HG03575 (cell line): ENCODE measurements around the gene NTNG1.
A peak's percentile ranks its signal among the peaks of the same experiment; 100 is the strongest.

Source experiments
- ATAC-seq: cut with Tn5 transposase; IDR thresholded peaks from one replicate; pipeline ENCODE4 v1.9.1; 2021; ENCODE audit not compliant: unreplicated experiment, insufficient number of reproducible peaks, low FRiP score; ENCODE audit errors: extremely low read depth

The NTNG1 gene

DNA sequence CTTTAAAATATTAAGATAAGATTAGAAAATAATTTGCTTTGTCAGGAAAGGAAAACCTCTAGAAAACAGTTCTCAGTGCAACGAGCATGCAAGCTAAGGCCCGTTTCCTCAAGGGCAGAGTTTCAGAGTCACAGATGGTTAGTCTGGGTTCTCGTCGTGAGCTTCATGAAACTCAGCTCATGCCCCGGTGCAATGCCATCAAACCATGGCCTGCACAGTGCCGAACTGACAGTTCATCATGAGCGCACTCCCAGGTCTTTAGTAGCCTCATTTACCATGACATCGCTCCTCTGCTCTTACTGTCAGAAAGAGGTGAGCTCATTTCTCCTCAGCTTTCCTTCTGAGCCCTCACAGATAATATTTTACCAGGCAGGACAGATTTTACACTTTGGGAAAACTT lies 319.2 kb downstream of the NTNG1 start:
- ATAC-seq, result no peak

GRCh38 chr1:107464827-107465226 lies 324.0 kb downstream of the NTNG1 start:
- ATAC-seq, result no peak

GRCh38 chr1:107467286-107467685 lies 326.4 kb downstream of the NTNG1 start:
- no peak for ATAC-seq

GRCh38 chr1:107467811-107468210 lies 327.0 kb downstream of the NTNG1 start:
- ATAC-seq, result no peak

DNA sequence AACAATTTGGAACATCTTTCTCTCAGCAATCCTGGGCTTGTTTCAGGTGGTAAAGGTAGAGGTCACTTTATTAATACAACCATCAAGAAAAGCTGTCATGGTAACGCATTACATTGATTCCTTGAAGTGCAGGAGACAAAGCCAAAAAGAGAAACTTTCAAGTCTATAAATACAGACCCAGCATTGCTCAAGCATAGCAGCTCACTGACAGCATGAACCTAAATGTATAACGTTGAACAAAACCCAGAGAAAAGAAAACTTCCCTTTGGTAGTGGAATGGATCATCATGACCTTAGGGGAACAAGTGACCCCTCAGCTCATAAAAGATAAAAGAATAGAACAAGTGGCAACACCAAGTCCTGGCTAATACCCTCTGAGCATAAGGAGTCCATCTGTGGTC lies 332.2 kb downstream of the NTNG1 start:
- peak; percentile 36 for ATAC-seq

- peak; percentile 73 for ATAC-seq
These were observed 334.2 kb downstream of the NTNG1 start for GRCh38 chr1:107474877-107475612.

DNA sequence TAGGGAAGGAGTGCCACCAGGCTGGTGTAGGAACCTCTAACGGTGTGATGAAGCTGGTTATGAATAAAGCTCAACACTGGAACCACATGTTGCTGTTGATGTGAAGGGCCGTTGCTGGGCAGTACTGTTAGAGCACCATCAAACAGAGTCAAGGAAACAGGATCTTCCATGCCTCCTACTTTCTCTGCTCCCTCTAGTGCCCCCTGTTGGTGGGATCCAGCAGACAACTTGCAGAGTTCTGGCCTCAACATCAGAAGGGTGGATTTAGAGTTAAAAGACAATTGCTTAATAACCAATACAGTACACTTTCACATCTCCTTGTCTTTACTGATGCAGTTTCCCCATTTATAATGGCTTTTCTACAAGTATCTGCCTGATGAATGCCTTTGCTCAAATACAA lies 336.4 kb downstream of the NTNG1 start:
- ATAC-seq, result no peak

GRCh38 chr1:107479865-107480350 lies 339.1 kb downstream of the NTNG1 start:
- ATAC-seq, result no peak

GRCh38 chr1:107480548-107481415 lies 339.9 kb downstream of the NTNG1 start:
- no peak for ATAC-seq

DNA sequence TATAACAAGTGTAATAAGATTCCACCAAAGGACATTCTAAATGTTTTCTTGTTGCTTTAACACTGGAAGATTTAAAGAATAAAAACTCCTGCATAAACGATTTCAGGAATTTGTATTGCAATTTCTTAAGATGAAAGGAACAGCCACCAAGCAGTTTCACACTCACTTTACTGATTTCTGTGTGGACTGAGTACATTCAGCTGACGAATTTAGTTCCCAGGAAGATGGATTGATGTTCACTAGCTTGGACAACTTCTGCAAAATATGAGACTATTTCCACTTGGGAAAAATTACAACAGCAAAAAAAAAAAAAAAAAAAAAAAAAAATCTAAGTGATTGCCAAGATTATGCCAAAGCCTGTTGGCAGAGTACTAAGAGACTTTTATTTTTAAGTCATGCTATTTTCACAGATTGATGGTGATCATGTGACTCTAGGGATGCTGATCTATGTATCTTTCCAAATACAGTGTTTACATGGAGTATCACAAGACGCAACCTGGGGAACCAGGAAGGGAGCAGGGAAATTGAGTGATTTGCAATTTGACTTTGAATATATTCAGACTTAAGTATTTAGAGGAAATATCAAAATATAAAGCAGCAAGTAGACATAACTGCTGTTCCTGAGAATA lies 341.0 kb downstream of the NTNG1 start:
- no peak for ATAC-seq

DNA sequence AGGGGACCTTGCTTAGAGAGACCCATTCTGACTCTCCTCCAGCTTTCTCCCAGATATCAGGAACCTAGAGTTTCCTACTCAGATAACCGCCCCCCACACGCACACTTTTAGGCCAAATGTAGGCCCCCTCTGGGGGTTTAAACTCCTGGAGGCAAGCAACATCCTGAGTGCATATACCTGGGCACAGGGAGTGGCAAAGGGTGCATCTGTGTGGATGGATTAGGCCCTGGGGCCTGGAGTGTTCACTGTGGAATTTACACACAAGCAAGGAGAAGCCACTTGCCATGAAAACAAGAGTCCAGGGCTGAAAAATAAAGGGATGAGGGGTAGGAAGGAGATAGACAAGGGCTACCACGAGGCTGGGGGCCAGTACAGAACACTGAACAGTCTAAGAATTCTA lies 343.1 kb downstream of the NTNG1 start:
- no peak for ATAC-seq

DNA sequence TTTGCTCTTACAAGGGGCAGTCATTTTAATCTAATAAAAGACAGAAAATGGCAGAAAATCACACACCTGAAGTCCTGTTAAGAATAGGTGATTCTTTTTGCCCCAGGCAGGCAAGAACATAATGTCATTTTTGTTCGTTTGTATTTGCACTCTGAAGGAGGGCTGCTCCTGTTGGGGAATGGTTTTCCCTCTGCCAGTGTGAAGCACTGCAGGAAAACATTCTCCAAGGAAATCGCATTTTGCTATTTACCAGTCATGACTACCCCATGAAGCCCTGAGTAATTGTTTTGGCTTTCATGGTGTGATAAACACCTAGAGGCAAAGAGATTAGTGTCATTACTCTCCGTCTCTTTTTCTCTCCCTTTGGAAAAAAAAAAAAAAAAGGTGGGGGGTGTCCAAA lies 345.5 kb downstream of the NTNG1 start:
- no peak for ATAC-seq

DNA sequence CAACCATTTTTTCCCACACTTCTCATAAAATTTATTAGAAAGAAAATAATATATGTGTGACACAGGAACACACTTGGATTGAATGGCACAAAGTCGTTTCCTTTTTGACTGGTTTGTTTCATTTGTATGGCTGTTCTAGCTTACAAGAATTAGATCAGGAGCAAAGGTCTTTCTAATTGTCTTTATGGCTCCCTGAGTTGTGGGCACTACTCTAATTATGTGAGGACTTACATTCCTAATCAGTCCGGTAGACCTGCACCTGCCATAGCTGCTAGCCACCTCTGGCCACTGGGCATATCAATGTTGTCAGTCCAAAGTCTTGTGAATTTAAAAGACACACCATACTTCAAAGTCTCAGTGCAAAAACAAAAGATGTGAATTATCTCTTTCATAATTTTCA lies 346.7 kb downstream of the NTNG1 start:
- ATAC-seq, result no peak

GRCh38 chr1:107491582-107491981 lies 350.7 kb downstream of the NTNG1 start:
- no peak for ATAC-seq

DNA sequence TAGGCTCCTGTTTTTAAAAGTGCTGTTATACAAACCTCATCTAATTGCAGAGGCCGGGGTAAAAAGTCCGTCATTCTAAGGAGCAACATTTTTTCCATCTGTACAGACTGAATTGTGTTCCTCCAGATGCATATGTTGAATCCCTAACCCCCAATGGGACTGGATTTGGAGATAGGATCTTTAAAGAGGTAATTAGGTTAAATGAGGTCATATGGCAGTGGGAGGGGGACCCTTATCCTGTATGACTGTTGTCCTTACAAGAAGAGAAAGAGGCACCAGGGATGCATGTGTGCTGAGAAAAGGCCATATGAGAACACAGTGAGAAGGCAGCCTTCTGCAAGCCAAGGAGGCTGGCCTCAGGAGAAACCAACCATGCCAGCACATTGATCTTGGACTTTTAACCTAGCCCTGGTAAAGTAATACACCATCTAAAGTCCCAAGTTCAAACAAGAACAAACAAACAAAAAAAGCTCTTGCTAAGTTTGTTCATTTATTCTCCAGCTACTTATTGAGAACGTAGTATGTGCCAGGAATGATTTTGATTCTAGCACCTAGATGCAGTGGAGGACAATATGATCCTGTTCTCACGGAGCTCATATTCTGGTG lies 352.4 kb downstream of the NTNG1 start:
- no peak for ATAC-seq

- ATAC-seq, result no peak
These were observed 353.2 kb downstream of the NTNG1 start for GRCh38 chr1:107494061-107494460.

DNA sequence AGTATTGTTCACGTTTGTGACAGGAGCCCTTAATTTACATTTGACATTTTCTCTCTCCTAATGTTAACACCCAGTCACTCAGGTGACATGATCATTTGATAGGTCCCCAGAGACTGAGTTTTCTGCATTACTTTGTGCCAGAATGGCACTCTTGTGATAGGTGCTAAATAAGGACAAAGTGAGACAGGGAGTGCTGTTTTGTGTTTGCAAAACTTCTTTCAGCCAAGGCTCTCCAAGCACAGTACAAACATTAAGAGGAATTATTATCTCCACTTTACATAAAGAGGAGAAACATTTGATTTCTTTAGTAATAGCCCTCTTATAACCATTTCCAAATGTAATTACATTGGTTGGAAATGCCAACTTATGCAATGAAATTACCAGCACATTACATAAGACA lies 355.2 kb downstream of the NTNG1 start:
- ATAC-seq, result no peak

DNA sequence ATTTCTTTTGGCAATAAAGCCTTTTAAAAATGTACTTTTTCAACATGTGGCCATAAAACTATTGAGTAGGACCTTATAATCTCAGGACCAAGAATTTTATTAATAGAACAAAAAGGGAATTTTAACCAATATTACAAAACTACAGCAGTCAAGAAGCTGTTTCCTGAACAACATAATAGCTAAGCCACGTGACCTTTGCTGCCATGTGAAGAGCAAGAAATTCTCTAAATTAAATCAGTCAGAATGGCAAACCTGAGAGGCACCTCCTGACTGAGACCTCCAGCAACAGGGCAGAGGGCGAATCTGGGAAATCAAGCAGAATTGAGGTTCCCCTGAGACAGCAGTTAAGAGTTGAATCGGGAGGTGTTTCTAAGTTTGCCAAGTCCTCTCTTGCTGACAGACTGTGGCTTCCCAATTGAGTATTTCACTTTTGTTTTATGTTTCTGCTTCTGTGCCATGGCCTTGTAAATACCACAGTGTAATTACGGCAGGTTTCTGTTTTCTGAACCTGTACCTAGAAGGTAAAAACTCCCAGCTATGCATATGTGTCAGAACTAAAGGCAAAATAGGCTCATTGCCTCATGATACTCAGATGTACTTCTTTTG lies 358.4 kb downstream of the NTNG1 start:
- ATAC-seq, result peak; percentile 99

- no peak for ATAC-seq
These were observed 360.3 kb downstream of the NTNG1 start for GRCh38 chr1:107501081-107501605.
